Loucy (cell line): ENCODE measurements around the gene SOS1.

Experiments used
- EZH2phosphoT487 ChIP-seq: fragments of 200-600 bp; IDR thresholded peaks from 2 replicates; pipeline ENCODE4 v1.6.1; 2018; ENCODE audit warnings: antibody characterized with exemption, mild to moderate bottlenecking, moderate library complexity, borderline replicate concordance
- TF ChIP-seq, protein P1 (sequence below): fragments of 200-600 bp; sonication (generic); conservative IDR thresholded peaks from 2 replicates; pipeline ENCODE4 v1.5.1; 2014; ENCODE audit warnings: mild to moderate bottlenecking, antibody characterized with exemption, low read length

DNA sequence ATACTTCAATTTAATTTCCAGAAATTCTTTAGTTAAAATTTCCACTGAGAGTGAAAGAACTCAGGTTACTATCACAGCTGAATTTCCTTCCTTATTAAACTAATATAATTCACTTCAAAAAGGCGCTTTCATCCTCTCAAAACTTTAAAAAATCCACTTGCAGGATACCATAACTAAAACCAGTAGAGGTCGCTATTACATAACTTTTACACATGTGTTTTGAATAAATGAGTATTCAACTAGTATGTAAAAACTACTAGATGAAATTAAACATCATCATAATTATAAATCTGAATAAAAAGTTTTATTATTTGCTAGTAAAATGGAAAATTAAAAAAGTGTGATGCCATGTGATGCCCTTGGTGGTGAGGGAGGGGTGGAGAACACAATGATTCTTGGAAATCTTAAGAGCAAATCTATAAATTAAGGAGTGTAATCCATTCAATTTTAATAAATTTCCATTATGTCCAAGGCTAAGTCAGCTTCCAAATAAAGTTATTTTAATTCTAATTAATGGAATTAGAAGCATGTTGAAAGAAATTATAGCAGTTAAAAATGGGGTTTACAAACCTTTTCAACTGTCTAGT lies 61.4 kb downstream of the SOS1 start:
- TF ChIP-seq, protein P1, sequence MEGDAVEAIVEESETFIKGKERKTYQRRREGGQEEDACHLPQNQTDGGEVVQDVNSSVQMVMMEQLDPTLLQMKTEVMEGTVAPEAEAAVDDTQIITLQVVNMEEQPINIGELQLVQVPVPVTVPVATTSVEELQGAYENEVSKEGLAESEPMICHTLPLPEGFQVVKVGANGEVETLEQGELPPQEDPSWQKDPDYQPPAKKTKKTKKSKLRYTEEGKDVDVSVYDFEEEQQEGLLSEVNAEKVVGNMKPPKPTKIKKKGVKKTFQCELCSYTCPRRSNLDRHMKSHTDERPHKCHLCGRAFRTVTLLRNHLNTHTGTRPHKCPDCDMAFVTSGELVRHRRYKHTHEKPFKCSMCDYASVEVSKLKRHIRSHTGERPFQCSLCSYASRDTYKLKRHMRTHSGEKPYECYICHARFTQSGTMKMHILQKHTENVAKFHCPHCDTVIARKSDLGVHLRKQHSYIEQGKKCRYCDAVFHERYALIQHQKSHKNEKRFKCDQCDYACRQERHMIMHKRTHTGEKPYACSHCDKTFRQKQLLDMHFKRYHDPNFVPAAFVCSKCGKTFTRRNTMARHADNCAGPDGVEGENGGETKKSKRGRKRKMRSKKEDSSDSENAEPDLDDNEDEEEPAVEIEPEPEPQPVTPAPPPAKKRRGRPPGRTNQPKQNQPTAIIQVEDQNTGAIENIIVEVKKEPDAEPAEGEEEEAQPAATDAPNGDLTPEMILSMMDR: peak; percentile 89
- no peak for TF ChIP-seq EZH2phosphoT487
